DMS53 treated with DMSO at 0.1 percent for 48 hours (cell line): ENCODE data around the gene TLDC2.
"Not testable (repeated sequence)": the region's sequence is repeated elsewhere in the genome, so short reads cannot be mapped to it uniquely, and the experiment has no call there.

Experiments
- DNase-seq: peaks from one replicate; lab custom pipeline; 2025; ENCODE audit not compliant: unreplicated experiment; lab: John Stamatoyannopoulos, UW

The TLDC2 gene

GRCh38 chr20:36866681-36867495 is 9.1 kb upstream of the TLDC2 start:
- DNase-seq = no peak

- no peak for DNase-seq
These were observed 4.0 kb upstream of the TLDC2 start for GRCh38 chr20:36871640-36872570.

GRCh38 chr20:36872852-36873251 is 3.1 kb upstream of the TLDC2 start:
- DNase-seq = no peak

GRCh38 chr20:36873498-36874189 is 2.3 kb upstream of the TLDC2 start:
- DNase-seq = no peak

- DNase-seq = not testable (repeated sequence)
These were observed 845 bp upstream of the TLDC2 start for GRCh38 chr20:36875093-36875492.

GRCh38 chr20:36876473-36876833 is 515 bp downstream of the TLDC2 start:
- DNase-seq = no peak

- no peak for DNase-seq
These were observed 3.0 kb downstream of the TLDC2 start for GRCh38 chr20:36878941-36879340.

GRCh38 chr20:36880741-36881250 is 4.9 kb downstream of the TLDC2 start:
- no peak for DNase-seq

- no peak for DNase-seq
These were observed 5.4 kb downstream of the TLDC2 start for GRCh38 chr20:36881331-36881730.

GRCh38 chr20:36881888-36882287 is 6.0 kb downstream of the TLDC2 start:
- peak; percentile 73 for DNase-seq

GRCh38 chr20:36883977-36884535 is 8.1 kb downstream of the TLDC2 start:
- no peak for DNase-seq

GRCh38 chr20:36885356-36885755 is 9.4 kb downstream of the TLDC2 start:
- DNase-seq = no peak

GRCh38 chr20:36886859-36887751 is 11.2 kb downstream of the TLDC2 start:
- DNase-seq = peak; percentile 77

- DNase-seq = no peak
These were observed 11.8 kb downstream of the TLDC2 start for GRCh38 chr20:36887752-36888090.

- no peak for DNase-seq
These were observed 13.1 kb downstream of the TLDC2 start for GRCh38 chr20:36888880-36889516.

- no peak for DNase-seq
These were observed 14.6 kb downstream of the TLDC2 start for GRCh38 chr20:36890586-36890985.

GRCh38 chr20:36891211-36891610 is 15.3 kb downstream of the TLDC2 start:
- DNase-seq = no peak

- DNase-seq = no peak
These were observed 17.9 kb downstream of the TLDC2 start for GRCh38 chr20:36893801-36894200.

GRCh38 chr20:36895036-36895435 is 19.1 kb downstream of the TLDC2 start:
- no peak for DNase-seq

- DNase-seq = no peak
These were observed 28.8 kb downstream of the TLDC2 start for GRCh38 chr20:36904690-36905089.
